RPMI8226 (cell line): ENCODE measurements around the gene GATA5.

Source experiments
- DNase-seq: peaks from one replicate; pipeline ENCODE4 v3.0.0-alpha.2; 2015

Gene GATA5

GRCh38 chr20:62487118-62487517 is 11.3 kb upstream of the GATA5 start:
- no peak for DNase-seq

- no peak for DNase-seq
Measured at GRCh38 chr20:62486484-62486883, 10.7 kb upstream of the GATA5 start.

DNA sequence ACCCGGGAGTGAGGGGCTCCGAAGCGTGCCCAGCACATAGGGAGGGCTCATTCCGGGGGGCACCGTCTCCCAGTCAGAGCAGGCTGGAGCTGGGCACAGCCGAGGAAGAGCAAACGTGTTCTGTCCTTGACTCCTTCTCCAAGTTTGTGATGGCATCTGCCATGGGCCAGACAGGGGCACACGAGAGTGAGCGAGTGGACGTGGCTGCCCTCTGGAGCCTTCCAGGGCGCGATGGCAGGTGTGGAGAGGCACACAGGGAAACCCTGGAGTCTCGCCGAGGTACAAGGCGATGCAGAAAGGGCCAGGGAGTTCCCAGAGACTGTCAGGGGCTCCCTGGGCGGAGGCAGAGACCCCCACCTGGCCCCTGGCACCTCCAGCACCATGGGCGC is 9.9 kb upstream of the GATA5 start:
- DNase-seq, result no peak

DNA sequence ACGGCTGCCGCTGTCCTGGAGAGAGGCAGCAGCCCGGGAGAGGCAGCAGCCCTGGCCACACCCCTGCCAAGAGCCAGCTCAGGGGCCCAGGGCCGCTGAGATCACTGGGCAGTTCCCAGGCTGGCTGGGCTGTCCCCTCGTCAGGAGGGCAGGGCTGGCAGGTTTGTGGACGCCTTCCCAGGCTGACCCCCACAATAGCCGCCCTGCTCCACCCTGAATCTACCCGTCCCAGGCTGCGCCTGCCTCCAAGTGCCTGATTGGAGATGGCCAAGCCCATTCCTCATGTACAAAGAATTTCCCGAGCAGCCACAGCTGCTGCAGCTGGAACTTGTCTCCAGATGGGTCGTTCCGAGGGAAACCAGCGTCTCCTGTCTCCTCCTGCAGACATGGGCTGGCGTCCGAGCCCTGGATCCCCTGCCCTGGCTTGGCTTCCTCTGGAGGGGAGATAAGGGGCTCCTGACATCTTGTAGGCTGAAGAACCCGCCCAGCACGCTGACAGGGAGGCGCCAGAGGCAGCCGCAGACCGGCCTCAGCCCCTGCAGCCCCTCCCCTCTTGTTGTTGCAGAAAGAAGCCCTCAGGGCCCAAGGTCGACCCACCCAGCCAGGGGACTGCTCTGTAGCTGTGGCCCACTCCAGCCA is 9.4 kb upstream of the GATA5 start:
- DNase-seq, result no peak

DNA sequence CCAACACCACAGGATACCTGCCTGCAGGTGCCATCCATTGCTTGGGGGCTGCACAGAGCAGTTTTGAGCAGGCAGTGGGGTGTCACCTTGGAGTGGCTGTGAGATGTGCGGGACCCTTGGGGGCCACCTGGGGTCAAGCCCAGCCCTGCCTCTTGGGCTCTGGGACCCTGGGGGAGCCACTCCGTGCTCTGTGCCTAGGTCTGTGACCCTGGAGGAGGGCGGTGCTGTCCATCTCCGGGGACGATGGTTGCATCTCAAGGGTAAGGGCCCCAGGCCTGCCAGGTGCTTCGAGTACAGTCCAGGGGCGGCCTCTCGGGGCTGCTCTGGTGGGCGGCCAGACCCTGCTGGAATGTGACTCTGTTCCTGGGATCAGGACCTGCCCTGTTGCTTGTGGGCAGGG is 8.7 kb upstream of the GATA5 start:
- no peak for DNase-seq

DNA sequence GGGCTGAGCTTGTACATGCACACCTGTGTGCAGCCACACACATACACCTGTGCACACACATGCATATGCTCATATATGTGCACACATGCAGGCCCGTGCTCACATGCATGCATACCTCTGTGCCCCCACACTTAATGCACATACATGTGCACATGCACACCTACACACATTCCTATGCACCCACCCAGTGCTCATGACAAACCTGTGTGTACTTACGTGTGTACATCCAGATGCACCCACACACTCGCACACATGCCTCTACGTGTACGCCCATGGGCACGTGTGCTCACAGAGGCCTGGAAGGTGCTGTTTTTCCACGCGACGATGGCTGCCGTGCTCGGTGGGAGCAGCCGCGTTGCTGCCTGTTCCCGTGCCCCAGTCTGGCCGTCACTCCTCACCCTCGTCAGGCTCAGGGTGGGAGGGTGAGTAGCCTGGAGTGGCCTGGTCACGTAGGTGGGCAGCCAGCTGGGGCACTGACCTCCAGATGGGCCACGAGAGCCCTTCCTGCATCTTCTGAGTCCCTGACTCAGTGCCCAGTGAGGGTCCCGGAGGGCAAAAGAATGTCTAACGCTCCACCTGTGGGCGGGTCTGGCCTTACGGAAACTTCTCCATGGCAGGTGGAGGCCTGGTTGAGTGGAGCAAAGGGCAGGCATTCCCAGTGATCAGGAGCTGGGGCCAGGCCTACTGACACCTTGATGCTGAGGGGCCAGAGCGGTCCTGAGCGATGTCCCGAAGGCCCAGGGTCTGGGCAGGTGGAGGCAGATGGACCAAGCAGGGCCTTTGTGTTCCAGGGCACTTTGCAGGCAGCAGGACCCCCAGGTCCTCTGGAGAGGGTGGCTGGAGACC is 8.0 kb upstream of the GATA5 start:
- DNase-seq, result no peak

DNA sequence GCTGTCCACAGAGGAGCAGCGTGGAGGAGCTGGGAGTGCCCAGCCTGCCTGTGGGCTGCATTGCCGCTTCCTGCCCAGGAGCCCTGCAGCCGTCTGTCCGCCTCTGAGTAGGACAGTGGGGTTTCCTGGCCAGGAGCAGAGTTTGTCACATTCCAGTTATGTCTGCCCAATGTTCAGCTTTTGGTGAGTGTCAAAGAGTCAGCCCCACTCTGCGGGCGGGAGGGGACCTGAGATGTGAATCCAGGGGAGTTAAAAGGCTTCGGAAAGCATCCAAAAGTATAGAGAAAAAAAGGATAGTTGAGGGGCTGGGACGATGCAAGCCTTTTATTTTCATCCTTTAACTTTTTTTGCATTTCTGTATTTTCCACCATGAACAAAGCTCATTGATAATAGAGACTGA is 7.2 kb upstream of the GATA5 start:
- no peak for DNase-seq

- peak; percentile 35 for DNase-seq
Measured at GRCh38 chr20:62482146-62482809, 6.5 kb upstream of the GATA5 start.

DNA sequence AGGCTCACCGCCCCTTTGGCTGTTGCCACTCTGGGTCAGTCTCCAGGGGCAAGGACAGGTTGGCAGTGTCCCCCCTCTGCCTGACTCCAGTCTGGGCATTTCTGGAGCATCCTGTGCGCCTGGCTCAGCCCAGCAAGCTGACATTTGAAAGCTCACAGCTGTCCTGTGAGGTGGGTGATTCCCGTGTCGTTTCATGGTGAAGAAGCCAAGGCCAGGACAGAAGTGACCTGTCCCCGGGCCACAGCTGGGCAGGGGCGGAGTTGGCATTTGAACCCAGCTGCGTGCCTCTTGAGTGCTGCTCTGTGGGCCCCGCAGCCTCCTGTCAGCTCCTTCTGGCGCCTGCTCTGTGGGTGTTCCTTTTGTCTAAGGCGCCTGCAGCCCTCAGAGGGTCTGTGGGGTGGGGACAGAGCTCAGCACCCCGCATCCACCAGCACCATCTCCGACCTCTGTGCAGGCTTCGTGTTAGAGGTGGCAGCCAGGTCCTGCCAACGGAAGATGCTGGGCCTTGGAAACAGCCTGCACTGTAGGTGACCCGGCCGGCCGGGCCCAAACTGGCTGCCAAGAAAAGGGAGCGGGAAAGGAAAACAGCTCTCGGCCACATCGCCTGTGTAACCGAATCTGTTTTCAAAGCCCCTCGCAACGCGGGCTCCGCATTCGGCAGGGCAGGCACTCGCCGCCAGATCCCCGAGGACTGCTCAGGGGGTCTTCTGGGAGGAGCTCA is 5.8 kb upstream of the GATA5 start:
- DNase-seq, result no peak

GRCh38 chr20:62480318-62480717 is 4.5 kb upstream of the GATA5 start:
- no peak for DNase-seq

DNA sequence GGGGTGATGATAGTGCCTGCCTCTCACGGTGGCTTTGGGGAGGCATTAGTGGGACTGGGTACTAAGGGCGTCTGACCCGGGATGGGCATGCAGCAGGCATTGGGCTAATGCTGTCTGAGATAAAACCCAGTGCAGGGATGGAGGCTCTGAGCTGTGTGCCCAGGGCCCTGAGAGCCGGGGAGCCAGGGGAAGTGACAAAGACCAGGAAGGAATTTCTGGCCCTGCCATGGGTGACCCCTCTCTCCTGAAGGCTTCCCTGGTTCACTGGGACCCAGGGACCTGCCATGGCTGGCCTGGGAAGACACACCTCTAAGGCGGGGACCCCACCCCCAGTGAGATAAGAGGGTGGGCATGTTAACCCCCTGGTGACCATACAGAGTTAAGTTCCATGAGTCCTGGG is 3.9 kb upstream of the GATA5 start:
- no peak for DNase-seq

- DNase-seq, result peak; percentile 31
Measured at GRCh38 chr20:62479156-62479555, 3.4 kb upstream of the GATA5 start.

- peak; percentile 28 for DNase-seq
Measured at GRCh38 chr20:62477669-62478455, 2.1 kb upstream of the GATA5 start.

DNA sequence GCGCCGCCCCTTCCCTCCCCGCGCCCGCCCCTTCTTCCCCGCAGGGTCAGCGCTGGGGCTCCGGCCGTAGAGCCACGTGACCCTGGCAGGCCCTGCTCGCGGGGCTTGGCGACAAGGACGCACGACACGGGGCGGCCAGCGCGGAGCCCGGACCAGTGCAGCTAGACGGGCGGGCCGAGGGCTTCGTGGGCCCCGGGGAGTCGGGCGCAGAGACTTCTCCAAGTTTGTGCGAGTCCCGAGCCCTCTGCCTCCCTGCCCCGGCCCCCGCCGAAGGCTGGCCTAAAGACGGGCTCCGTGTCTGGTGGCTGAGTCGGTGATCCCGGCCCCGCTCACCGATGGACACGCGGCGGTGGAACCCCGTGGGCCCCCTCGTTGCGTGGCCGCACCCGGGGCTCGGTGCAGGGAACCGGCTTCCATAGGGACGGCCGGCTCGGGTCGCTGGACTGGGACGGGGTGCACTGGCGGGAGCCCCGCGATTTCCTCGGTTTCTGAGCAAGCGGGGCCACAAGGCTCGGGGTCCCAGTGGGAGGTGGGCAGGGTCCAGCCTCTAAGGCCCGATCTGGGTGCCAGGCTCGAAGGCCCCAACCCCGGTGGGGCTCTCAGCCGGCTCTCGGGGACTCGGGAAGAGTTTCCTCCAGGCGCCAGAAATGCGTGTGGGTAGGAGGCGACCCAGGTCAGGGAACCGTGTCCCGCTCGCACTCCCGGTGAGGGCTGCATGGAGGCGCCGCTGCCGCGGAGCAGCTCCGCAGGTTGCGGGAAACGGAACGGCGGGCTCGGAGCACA is 452 bp upstream of the GATA5 start:
- peak; percentile 25 for DNase-seq

DNA sequence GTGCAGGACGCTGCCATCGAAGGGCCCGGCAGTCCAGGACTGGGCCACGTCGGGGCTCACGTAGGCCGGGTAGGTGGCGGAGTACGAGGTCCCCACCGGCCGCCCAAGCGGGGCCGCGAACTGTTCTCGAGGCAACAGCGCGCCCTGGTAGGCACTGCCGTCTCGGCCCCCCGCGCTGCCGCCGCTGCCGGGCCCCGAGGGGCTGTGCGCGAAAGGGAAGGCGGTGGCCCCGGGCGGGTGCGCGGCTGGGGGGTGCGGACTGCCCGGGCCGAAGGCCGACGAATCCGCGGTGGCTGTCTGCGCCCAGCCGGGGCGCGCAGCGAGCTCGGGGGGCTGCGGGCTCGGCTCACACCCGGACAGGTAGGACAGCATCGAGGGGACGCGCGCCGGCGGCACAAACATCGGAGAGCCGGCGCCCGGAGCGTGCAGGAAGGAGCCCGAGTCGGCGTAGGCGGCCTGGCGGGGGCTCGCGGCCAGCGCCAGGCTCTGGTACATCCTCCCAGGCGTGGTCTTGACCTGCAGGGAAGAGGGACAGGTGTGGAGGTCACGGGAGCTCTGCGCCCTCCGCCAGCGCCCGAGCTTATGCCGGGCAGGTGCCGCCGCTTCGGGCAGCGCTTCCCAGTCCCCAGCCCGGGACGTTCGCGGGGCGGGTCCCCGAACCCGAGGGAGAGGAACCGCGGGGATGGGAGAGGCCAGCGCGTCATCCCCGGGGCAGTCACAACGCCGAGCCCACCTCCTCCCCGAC is 596 bp downstream of the GATA5 start:
- DNase-seq, result no peak

- DNase-seq, result no peak
Measured at GRCh38 chr20:62474604-62475026, 1.2 kb downstream of the GATA5 start.

DNA sequence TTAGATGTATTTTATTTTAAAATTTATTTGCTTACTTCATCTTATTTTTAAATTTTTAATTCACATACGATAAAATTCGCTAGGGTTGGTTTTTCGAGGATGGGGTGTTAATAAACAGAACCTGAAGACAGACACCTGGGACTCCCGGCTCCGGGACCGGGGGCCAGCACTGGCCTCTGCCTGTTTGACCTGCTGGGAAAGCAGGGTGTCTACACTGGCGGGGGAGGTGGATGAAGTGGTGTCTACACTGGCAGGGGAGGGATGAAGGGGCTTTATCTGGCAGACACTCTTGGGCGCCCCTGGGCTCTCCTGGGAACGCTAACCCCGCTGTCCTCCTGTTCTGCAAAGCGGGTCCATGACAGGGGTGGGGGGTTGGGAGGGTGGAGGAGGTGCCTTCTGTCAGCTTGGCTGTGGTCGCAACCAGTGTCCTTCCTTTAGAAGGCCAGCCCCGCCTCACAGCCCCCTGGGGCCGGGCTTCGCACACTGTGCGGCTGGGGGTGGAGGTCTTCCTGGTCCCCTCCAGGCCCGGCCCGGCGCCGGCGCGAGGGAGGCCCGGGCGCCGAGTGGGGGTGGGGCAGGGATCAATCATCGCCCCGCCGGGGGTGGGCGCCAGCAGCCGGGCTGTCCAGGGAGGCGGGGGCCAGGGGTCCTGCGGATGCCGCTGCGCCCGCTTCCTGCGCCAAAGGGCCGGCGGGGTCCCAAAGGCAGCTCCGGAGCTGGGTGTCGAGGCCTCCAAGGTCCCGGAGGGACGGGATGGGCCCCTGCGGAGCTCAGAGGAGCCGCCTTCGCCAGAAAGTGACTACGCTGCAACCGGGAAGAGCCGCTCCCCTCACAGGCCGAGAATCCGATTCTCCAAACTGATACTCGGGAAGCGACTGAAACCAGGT is 1.8 kb downstream of the GATA5 start:
- no peak for DNase-seq

DNA sequence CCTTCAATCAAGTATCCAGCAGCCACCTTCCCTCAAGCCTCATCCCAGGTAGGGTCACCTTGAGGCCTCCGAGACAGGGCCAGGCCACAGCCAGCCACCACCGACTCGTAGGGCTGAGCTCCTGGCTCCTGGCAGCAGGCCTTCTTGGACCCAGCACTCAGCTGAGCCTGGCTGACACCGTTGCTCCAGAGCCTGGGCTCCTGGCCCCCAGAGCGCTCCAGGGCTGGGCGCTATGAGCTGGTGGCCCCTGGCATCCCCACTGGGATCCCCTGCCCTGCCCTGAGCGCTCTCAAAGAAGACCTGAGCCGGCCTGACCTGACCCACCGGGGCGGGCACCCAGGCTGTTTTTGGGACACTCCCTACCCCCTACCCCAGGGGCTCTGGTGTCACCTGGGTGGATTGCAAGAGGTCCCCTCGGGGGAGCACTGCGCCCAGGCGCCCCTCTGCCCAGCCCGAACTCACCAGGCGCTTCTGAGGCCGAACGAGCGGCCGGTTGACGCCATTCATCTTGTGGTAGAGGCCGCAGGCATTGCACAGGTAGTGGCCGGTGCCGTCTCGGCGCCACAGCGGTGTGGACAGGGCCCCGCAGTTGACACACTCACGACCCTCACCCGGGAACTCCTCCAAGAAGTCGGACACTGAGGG is 2.7 kb downstream of the GATA5 start:
- no peak for DNase-seq
